Measurements from ENCODE around the gene DAND5.
"Not testable (repeated sequence)": the region's sequence is repeated elsewhere in the genome, so short reads cannot be mapped to it uniquely, and the experiment has no call there.

The DAND5 gene

DNA sequence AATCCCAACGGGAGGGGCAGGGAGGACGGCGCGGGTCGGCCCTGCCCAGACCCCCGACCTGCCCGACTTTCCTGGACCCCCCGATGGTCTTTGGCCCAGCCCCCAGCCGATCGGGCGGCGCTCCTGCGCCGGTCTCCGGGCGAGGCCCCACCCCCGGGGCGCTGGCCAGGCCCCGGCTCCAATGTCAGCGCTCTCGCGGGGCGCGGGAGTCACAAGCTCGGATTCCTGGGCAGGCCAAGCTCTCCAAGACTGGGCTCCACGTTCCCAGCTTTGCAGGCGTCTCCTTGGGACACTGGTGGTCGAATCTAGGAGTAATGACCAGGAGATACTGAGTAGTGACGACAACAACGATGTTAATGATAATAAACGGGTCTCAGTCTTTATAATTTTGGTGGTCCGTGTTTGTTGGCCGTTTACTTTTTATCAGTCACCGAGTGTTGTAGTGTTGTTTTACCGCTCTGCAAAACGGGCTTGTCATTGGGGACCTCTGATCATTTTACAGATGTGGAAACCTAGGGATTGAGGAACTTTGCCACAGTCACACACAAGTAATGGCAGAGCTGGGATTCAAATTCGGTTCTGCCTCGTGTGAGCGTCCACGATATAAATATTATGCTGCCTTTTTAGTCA lies 23.2 kb upstream of the DAND5 start:
- peak; percentile 25 to 53 (median 42) for DNase-seq

DNA sequence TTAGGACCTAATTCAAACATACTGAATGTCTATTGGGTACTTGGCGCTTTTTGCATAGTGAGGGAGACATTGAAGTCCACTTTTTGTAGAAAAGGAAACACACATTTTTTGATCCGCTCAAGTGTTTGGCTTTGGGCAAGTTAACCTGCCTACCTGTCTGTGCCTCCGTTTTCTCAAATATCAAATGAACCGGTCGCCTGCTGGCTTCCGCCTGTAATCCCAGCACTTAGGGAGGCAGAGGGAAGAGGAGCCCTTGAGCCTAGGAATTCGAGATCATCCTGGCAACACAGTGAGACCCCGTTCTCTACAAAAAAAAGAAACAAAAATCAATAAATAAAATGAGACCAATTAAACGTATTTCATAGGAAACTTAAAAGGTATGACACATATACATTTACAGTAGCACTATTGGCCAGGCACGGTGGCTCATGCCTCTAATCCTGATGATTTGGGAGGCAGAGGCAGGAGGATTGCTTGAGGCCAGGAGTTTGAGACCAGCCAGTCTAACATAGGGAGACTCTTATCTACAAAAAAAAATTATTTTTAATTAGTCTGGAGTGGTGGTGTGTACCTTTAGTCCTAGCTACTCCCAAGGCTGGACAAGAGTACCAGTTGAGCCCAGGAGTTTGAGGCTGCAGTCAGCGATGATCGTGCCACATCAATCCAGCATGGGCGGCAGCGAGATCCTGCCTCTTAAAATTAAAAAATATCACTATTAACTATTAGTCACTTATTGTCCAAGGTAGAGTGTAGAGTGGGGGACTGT lies 22.5 kb upstream of the DAND5 start:
- no peak for DNase-seq

DNA sequence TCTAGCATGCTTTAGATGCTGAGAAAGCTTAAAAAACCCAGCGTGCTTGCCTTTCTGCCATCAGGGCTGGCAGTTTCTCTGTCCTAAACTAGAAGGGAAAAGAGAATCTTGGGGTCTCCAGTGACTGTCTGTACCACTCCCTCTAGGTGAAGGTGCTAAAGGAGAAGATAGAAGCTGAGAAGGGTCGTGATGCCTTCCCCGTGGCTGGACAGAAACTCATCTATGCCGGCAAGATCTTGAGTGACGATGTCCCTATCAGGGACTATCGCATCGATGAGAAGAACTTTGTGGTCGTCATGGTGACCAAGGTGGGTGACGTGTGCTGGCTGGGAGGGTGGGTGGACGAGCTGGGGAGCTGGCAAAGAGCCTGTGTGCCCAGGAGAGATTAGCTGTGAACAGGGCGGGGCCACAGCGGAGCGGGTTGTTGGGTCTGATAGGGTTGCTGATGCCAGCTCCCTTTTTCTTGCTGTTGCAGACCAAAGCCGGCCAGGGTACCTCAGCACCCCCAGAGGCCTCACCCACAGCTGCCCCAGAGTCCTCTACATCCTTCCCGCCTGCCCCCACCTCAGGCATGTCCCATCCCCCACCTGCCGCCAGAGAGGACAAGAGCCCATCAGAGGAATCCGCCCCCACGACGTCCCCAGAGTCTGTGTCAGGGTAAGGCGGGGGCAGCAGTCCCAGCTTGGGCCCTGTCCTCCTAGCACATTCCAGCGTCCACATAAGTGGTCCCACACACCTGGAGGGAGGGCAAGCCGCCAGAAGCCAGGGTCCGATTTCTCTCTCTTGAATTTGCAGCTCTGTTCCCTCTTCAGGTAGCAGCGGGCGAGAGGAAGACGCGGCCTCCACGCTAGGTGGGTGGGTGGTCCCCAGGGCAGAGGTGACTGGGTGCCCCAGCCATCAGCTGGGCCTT lies 21.4 kb upstream of the DAND5 start:
- no peak for DNase-seq

DNA sequence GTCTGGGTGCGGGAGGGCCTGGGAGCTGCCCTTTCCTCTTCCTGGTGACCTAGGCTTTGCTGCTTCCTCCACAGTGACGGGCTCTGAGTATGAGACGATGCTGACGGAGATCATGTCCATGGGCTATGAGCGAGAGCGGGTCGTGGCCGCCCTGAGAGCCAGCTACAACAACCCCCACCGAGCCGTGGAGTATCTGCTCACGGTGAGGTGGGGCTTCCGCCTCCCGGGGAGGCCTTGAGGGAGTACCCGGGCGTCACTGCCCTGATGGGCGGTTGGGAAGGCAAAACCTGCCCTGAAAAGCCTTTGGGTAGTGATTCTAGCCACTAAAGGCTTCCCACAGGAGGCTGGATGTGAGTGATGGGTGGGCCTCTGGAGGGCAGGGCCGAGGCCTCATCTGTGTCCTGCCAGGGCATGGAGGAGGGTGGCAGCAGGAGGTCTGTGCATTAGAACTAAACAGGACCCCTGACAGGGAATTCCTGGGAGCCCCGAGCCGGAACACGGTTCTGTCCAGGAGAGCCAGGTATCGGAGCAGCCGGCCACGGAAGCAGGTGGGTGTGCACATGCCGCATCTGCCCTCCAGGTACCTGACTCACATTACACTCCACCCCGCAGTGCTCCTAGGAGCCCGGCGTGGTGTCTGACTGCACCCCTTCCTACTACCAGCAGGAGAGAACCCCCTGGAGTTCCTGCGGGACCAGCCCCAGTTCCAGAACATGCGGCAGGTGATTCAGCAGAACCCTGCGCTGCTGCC lies 20.6 kb upstream of the DAND5 start:
- no peak for DNase-seq

DNA sequence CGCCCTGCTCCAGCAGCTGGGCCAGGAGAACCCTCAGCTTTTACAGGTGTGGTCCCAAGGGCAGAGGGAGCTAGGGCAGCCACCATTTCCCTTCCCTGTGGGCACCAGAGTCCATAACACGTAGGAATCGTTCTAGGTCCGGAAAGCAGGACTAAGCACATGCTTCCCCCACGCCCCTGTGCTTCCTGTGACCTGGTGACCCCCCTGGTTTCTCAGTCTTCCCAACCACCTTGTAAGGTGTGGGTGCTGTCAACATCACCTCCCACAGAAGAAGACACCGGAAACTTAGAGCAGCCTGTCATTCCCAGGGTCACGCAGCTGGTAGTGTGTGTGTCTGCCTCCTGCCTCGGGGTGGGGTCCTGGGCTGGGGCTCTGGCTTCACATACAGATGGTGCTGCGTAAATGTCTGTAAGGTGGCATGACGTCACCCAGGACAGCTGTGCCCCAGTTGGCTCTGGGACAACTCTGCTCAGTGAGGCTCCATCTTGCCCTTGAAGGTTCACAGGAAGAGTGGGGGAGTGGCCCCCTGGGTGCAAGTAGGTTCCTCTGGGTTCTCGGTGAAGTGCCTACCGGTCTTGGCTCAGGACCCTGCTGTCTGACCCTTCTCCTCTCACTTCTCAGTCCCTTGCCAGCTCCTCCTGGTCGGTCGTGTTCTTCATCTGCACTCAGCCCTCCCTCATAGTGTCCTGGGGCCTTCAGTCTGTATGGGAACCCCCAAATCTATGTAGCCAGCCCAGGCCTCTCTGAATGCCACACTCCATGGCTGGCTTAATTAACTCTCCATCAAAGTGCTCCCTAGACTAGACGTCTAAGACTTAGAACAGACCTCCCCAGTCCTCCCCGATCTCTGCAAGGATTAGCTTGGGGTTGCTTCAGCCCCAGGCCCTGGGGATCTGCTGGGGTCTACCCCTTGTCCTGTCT lies 19.8 kb upstream of the DAND5 start:
- no peak for DNase-seq

DNA sequence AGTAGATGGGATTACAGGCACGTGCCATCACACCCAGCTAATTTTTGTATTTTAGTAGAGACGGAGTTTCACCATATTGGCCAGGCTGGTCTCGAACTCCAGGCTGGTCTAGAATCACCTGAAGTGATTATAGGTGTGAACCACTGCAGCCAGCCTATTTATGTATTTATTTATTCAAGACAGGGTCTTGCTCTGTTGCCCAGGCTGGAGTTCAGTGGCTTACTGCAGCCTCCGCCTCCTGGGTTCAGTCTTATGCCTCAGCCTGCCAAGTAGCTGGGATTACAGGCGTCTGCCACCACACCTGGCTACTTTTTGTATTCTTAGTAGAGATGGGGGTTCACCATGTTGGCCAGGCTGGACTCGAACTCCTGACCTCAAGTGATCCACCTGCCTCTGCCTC lies 17.3 kb upstream of the DAND5 start:
- not testable (repeated sequence) for DNase-seq

DNA sequence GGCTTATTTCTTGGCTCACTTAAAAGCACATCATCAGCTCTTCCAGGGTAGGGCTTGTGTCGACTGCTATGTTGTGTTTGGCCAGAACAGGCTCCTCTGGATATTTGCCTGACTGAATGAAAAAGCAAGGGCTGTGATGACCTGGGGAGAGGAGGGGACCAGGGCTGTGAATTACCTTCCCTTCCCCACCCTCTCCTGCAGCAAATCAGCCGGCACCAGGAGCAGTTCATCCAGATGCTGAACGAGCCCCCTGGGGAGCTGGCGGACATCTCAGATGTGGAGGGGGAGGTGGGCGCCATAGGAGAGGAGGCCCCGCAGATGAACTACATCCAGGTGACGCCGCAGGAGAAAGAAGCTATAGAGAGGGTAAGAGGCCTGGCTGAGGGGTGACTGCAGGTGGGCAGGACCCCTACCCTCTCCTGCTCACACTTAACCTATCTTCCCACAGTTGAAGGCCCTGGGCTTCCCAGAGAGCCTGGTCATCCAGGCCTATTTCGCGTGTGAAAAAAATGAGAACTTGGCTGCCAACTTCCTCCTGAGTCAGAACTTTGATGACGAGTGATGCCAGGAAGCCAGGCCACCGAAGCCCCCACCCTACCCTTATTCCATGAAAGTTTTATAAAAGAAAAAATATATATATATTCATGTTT lies 16.8 kb upstream of the DAND5 start:
- no peak for DNase-seq

DNA sequence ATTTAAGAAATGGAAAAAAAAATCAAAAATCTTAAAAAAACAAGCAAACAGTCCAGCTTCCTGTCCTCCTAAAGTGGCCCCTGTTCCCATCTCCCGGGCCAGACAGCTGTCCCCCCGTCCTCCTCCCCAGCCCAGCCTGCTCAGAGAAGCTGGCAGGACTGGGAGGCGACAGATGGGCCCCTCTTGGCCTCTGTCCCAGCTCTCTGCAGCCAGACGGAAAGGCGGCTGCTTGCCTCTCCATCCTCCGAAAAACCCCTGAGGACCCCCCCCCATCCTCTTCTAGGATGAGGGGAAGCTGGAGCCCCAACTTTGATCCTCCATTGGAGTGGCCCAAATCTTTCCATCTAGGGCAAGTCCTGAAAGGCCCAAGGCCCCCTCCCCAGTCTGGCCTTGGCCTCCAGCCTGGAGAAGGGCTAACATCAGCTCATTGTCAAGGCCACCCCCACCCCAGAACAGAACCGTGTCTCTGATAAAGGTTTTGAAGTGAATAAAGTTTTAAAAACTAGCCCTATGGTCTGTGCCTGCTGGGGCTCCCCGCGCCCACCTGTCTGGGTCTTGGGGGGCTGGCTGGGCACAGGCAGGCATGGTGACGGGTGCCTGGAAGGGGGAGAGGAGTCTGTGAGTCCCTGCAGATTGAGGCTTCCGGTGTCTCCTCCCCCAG lies 16.1 kb upstream of the DAND5 start:
- no peak for DNase-seq

DNA sequence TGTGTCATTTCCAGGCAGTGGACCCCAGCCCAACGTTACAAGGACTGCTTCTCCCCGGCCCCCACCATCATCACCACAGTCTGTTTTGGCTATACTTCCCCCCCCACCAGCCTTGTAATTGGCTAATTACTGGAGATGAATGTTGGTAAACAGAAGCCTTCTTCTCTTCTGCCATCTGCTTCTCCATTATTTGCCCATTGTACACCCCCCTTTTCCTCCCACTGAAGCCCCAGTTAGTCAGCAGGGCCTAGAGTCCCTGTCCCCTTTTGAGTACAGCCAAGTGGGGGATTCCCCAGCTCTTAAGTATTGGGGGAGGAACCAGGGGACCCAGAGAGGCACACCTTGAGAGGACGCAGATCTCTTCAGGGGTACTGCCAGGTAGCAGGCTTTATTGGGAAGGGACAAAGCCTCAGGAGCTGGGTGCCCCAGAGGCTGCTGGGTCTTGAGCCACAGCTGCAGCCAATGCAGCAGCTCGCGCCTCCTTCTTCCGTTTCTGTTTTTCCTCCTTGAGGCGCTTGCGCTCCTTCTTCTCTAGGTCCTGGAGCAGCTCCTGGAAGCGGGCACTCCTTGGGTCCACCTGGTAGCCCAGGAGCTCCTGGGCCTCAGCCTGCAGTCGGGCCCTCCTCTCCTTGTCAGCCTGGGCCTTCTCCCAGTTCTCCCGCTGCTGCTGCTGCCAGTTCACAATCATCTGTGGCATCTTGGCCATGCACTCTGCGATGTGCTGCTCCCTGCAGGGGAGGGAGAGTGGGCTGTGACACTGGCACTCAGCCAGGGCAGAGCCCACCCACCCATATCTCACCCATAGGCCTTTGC lies 15.4 kb upstream of the DAND5 start:
- DNase-seq, result no peak

DNA sequence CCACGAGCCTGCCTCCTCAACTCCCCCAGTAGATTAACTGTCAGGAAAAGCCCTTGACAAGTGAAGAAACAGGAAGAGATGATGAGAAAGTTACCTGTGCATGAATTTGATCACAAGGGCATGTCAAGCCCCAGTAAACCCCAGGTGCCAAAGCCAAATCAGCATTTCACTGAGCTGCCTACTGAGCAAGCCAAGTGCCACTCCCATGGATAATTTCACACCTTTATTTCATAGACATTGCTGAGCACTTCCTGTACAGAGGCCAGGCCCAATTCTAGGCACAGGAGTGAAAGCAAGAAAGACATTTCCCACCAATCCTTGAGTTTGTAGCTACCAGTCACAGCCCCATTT lies 14.8 kb upstream of the DAND5 start:
- no peak for DNase-seq

DNA sequence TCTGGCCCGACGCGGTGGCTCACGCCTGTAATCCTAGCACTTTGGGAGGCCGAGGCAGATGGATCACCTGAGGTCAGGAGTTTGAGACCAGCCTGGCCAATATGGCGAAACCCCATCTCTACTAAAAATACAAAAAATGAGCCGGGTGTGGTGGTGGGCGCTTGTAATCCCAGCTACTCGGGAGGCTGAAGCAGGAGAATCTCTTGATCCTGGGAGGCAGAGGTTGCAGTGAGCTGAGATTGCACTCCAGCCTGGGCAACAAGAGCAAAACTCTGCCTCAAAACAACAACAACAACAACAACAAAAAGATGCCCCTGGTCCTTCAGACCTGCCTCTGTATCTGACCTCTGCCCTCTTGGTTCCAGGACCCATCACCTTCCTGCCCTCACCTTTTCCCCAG lies 13.8 kb upstream of the DAND5 start:
- DNase-seq, result not testable (repeated sequence)

DNA sequence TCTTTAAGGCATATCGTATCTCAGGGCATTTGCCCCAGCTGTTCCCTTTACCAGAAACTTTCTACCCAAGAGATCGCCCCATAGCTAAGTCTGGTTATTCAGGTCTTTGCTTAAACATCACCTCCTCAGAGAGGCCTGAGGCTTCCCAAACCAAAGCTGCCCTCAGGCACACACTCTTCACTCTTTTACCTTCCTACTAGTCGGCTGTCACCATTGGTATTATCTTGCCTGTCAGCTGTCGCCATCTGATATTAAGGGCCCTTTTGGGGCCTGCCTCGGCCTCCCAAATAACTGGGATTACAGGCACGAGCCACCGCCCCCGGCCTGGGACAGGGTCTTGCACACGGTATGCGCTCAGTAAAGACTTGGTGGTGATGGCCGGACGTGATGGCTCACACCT lies 13.4 kb upstream of the DAND5 start:
- no peak for DNase-seq

DNA sequence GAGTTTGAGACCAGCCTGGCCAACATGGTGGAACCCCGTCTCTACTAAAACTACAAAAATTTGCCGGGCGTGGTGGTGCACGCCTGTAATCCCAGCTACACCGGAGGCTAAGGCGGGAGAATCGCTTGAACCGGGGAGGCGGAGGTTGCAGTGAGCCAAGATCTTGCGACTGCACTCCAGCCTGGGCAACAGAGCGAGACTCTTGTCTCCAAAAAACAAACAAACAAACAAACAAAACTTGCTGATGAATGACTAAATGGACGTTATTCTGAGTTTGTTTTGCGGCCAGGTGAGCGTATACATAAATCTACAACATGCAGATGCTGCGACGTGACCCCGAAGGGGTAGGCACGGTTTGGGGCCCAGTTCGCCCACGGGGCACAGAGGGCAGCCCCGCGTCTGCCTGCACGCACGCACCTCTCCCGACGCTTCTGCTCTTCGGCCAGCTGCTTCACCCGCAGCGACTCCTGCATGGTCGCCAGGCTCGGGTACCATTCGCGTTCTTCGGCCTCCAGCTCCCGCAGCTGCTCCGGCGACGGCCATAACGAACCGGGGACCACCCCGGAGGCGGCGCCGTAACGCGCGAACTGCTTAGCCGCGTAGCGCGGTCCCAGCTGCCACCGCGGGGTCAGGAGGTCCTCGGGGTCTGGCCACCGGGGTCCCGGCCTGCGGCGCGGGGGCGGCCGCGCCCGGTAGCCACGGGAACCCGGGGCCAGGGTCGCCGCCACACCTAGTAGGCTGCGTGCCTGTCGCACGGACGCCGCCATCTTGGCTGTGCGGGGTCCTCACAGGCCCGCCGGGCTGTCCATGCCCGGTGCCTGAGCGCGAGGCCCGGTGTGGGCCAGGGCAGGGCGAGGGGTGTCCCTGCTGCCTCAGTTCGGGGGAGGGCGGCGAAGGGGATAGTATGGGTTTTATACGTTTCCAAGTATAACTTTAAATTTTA lies 12.7 kb upstream of the DAND5 start, which contains the start of gene GADD45GIP1:
Gene GADD45GIP1, minus strand, starts transcription at position 778 of the 943 bp plus-strand sequence. Its CDS starts 11 bp downstream, at position 767.
- peak; percentile 65 to 70 (median 68) for DNase-seq

DNA sequence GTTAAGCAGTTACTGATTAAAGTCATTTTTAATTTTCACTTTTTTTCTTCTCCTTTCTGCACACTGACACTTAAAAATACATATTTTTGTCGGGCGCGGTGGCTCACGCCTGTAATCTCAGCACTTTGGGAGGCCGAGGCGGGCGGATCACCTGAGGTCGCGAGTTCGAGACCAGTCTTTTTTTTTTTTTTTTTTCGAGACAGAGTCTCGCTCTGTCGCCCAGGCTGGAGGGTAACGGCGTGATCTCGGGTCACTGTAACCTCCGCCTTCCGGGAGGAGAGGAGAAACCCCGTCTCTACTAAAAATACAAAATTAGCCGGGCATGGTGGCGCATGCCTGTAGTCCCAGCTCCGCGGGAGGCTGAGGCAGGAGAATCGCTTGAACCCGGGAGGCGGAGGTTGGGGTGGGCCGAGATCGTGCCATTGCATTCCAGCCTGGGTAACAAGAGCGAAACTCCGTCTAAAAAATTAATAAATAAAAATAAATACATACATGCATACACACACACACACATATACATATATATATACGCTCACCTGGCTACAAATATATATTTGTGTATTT lies 11.9 kb upstream of the DAND5 start:
- not testable (repeated sequence) for DNase-seq

DNA sequence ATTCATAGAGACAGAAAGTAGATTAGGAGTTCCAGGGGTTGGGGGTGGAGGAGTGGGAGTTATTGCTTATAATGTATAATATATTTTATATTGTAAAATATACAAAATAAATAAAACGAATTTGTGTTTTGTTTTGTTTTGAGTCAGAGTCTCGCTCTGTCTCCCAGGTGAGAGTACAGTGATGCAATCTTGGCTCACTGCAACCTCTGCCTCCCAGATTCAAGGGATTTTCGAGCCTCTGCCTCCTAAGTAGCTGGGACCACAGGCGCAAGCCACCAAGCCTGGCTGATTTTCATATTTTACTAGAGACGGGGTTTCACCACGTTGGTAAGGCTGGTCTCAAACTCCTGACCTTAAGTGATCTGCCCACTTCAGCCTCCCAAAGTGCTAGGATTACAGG lies 9.9 kb upstream of the DAND5 start:
- DNase-seq, result no peak

DNA sequence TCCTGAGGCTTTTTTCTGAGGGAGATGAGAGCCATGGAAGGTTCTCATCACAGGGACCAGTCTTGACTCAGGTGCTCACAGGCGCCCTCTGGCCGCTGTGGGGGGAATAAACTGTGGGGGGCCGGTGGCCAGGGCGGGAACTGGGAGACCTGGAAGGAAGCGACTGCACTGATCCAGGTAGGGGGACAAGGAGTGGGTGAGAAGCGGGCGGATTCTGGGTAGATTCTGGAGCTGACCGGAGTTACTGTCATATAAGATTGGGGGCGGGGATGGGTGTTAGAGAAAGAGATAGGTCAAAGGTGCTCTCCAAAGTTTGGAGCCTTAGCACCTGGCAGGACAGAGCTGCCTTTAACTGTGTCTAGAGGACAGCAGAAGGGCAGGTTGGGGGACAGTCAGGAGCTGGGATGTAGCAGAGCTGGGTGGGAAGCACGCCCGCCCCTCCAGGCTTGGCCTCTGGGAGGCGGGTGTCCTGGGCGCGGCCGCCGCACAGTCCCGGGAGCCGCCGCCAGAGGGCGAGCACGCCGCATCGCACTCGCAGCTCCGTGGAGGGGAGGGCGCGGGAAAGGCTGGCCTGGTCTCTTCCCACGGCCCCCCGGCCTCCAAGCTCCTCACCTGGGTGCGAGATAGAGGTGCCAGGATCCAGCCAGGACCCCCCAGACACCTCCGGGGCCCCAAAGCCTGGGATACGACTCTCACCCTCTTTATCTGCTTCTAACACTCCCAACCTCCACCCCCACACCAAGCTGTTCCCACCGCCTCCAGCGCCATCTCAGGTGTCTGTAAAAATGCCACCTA lies 4.2 kb upstream of the DAND5 start:
- peak; percentile 62 to 83 (median 70) for DNase-seq

DNA sequence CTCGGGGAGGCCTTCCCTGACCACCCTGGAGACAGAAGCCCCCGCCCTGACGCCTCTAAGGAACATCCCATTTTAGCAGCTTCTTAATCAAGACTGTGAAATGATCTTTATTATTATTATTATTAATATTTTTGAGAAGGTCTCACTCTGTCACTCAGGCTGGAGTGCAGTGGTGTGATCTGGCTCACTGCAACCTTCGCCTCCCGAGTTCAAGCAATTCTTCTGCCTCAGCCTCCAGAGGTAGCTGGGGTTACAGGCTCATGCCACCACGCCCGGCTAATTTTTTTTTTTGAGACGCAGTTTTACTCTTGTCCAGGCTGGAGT lies 3.6 kb upstream of the DAND5 start:
- no peak for DNase-seq

Data from activated CD4-positive, CD25-positive, alpha-beta regulatory T cell (primary cell).